NCI-H1436 (cell line): Measurements from ENCODE around the gene PCYT2.
"Not testable (repeated sequence)": the region's sequence is repeated elsewhere in the genome, so short reads cannot be mapped to it uniquely, and the experiment has no call there.

Source experiments
- DNase-seq: peaks from one replicate; lab custom pipeline; 2025; lab: John Stamatoyannopoulos, UW

PCYT2 gene

GRCh38 chr17:81927152-81927652 is 16.0 kb upstream of the PCYT2 start:
- DNase-seq = no peak

GRCh38 chr17:81926451-81927151 is 15.4 kb upstream of the PCYT2 start:
- peak; percentile 58 for DNase-seq

- no peak for DNase-seq
These were observed 14.8 kb upstream of the PCYT2 start for GRCh38 chr17:81925860-81926450.

- no peak for DNase-seq
These were observed 13.6 kb upstream of the PCYT2 start for GRCh38 chr17:81924557-81925532.

GRCh38 chr17:81923302-81924260 is 12.4 kb upstream of the PCYT2 start:
- DNase-seq = no peak

GRCh38 chr17:81922566-81923301 is 11.5 kb upstream of the PCYT2 start:
- no peak for DNase-seq

- no peak for DNase-seq
These were observed 10.9 kb upstream of the PCYT2 start for GRCh38 chr17:81921996-81922565.

GRCh38 chr17:81921537-81921862 is 10.3 kb upstream of the PCYT2 start:
- DNase-seq = no peak

GRCh38 chr17:81920612-81921536 is 9.7 kb upstream of the PCYT2 start:
- no peak for DNase-seq

- DNase-seq = no peak
These were observed 7.8 kb upstream of the PCYT2 start for GRCh38 chr17:81918832-81919545.

- DNase-seq = not testable (repeated sequence)
These were observed 7.1 kb upstream of the PCYT2 start for GRCh38 chr17:81918333-81918669.

- DNase-seq = peak; percentile 89
These were observed 6.5 kb upstream of the PCYT2 start, which contains the start of gene SIRT7 for GRCh38 chr17:81917565-81918332. SIRT7 (minus strand) TSS chr17:81918176; CDS start chr17:81918131, 45 bp downstream.

GRCh38 chr17:81916234-81917001 is 5.2 kb upstream of the PCYT2 start:
- DNase-seq = no peak

- DNase-seq = no peak
These were observed 4.1 kb upstream of the PCYT2 start for GRCh38 chr17:81915331-81915730.

- DNase-seq = no peak
These were observed 3.1 kb upstream of the PCYT2 start for GRCh38 chr17:81914103-81914850.

- no peak for DNase-seq
These were observed 2.3 kb upstream of the PCYT2 start for GRCh38 chr17:81913394-81914102.
